ENCODE data around the gene LRRC52. TPM values are rescaled to one million over a fixed set of nuclear protein-coding genes. Genes with fewer than 3 reads are reported as not detected.

LRRC52 gene
- total RNA-seq, 1 experiment from 2014 or later: not detected

GRCh38 chr1:165592945-165593823 is 49.4 kb downstream of the LRRC52 start:
- TF ChIP-seq CTCF (IDR thresholded peaks at IDR 0.05; ENCODE audit: unreplicated experiment): peak; percentile 97

GRCh38 chr1:165595246-165595938 is 51.6 kb downstream of the LRRC52 start:
- intact Hi-C loops (cut with micrococcal nuclease): no loop called here
- POLR2A ChIA-PET: interaction anchor here (0.7 kb wide), 1 partner anchor 437 kb away, joined by 5 read pairs; no protein-coding TSS in a partner anchor
- TF ChIP-seq CTCF (IDR thresholded peaks at IDR 0.05; ENCODE audit: unreplicated experiment): no peak
- no peak for DNase-seq (ENCODE audit: unreplicated experiment)
- Mint-ChIP-seq H3K27ac (ENCODE audit: low read depth, unreplicated experiment) (no peak overlapping the region), H3K36me3 (ENCODE audit: insufficient read depth, unreplicated experiment) (no peaks in the 10 kb centered on the region), H3K27me3 (ENCODE audit: insufficient read depth, unreplicated experiment) (peaks cover 43% of the 10 kb centered on the region), H3K4me3 (ENCODE audit: unreplicated experiment) (no peak overlapping the region), H3K4me1 (ENCODE audit: insufficient read depth, unreplicated experiment) (peaks cover 19% of the 10 kb centered on the region), H3K9me3 (ENCODE audit: unreplicated experiment) (no peaks in the 10 kb centered on the region)
- BruUV-seq (replicated peaks): no TSS peak
- CTCF ChIA-PET: interaction anchor here (0.6 to 21.2 kb wide), 15 partner anchors 10 to 484 kb away, joined by 3 to 557 read pairs (median 4); no protein-coding TSS in a partner anchor

More at GRCh38 chr1:165592945-165593823, 49.4 kb downstream of the LRRC52 start:
- POLR2A ChIA-PET: interaction anchor here (0.6 to 1.4 kb wide), 5 partner anchors 188 to 210 kb away, joined by 3 to 5 read pairs (median 3); no protein-coding TSS in a partner anchor
- Mint-ChIP-seq H3K4me1 (ENCODE audit: insufficient read depth, unreplicated experiment) (peaks cover 11% of the 10 kb centered on the region), H3K36me3 (ENCODE audit: insufficient read depth, unreplicated experiment) (no peaks in the 10 kb centered on the region), H3K4me3 (ENCODE audit: unreplicated experiment) (no peak overlapping the region), H3K27me3 (ENCODE audit: insufficient read depth, unreplicated experiment) (peaks cover 65% of the 10 kb centered on the region), H3K9me3 (ENCODE audit: unreplicated experiment) (no peaks in the 10 kb centered on the region), H3K27ac (ENCODE audit: low read depth, unreplicated experiment) (no peak overlapping the region)
- BruUV-seq (replicated peaks): no TSS peak
- CTCF ChIA-PET: interaction anchor here (0.5 to 21.2 kb wide), 65 partner anchors 8 to 1998 kb away, joined by 3 to 557 read pairs (median 4); no protein-coding TSS in a partner anchor
- intact Hi-C loops (cut with micrococcal nuclease): loop anchor here (1.0 to 2.0 kb wide), 8 partner anchors 110 to 478 kb away; no protein-coding TSS in a partner anchor
- DNase-seq (ENCODE audit: unreplicated experiment): peak; percentile 84

- H3K27ac Mint-ChIP-seq (ENCODE audit: low read depth, unreplicated experiment): peak overlapping the region; percentile 95
- H3K4me3 Mint-ChIP-seq (ENCODE audit: unreplicated experiment): peak overlapping the region; percentile 89
- peaks cover 23% of the 10 kb centered on the region for H3K4me1 Mint-ChIP-seq (ENCODE audit: insufficient read depth, unreplicated experiment)
- TSS peak; percentile 93 for BruUV-seq (replicated peaks)
- DNase-seq (ENCODE audit: unreplicated experiment): peak; percentile 99
- ChIA-PET POLR2A (interaction anchor here (0.6 to 7.4 kb wide), 13 partner anchors 10 to 481 kb away, joined by 3 to 104 read pairs (median 4); partner anchors contain the start of genes ALDH9A1, MGST3 and TMCO1), CTCF (interaction anchor here (0.6 to 21.2 kb wide), 20 partner anchors 12 to 472 kb away, joined by 3 to 557 read pairs (median 5); partner anchors contain the start of gene ALDH9A1)
- H3K36me3 Mint-ChIP-seq (ENCODE audit: insufficient read depth, unreplicated experiment): no peaks in the 10 kb centered on the region
- peaks cover 27% of the 10 kb centered on the region for H3K27me3 Mint-ChIP-seq (ENCODE audit: insufficient read depth, unreplicated experiment)
- intact Hi-C loops (cut with micrococcal nuclease): loop anchor here (1.0 kb wide), 2 partner anchors 34 to 340 kb away; no protein-coding TSS in a partner anchor
- TF ChIP-seq CTCF (IDR thresholded peaks at IDR 0.05; ENCODE audit: unreplicated experiment): no peak
- no peaks in the 10 kb centered on the region for H3K9me3 Mint-ChIP-seq (ENCODE audit: unreplicated experiment)
Observed at GRCh38 chr1:165597883-165598675, 54.3 kb downstream of the LRRC52 start.

Data from MCF 10A (cell line).